Omental fat pad (tissue), 4 donors: ENCODE measurements around the gene NOTO. TPM values are rescaled to one million over a fixed set of nuclear protein-coding genes. Genes with fewer than 3 reads are reported as not detected.

Experiments
- ATAC-seq: fragments of 150-250 bp; one replicate; pipeline ENCODE4 v1.9.1; 2016; ENCODE audit warnings: mild to moderate bottlenecking, moderate library complexity; ENCODE audit not compliant: low FRiP score
- DNase-seq: peaks from one replicate; pipeline ENCODE4 v3.0.0-alpha.2; 2019; ENCODE audit warnings: low spot score
- CTCF ChIP-seq, 3 donors: fragments of 450-650 bp; IDR thresholded peaks; one replicate each; pipeline ENCODE4 v1.5.1; 2016 to 2017; ENCODE audit warnings: antibody characterized with exemption in 3 of 3, mild to moderate bottlenecking in 3 of 3, moderate library complexity in 2 of 3
- total RNA-seq, 4 donors: library from RNA; depleted of rRNA; stranded (reverse); fragments of >200 nt; gene quantifications; one replicate each; pipeline ENCODE4 v1.1.0, GENCODE V29; 2016

Gene NOTO
- total RNA-seq, 4 donors from 2014 or later, result not detected

GRCh38 chr2:73235315-73236028, 33.1 kb downstream of the NOTO start:
- no peak for TF ChIP-seq CTCF (IDR thresholded peaks at IDR 0.05)
- no peak for ATAC-seq
- DNase-seq, result no peak

GRCh38 chr2:73237168-73237567, 34.8 kb downstream of the NOTO start:
- ATAC-seq (no peak), DNase-seq (no peak)
- TF ChIP-seq CTCF (IDR thresholded peaks at IDR 0.05), result no peak

- TF ChIP-seq CTCF (IDR thresholded peaks at IDR 0.05), result no peak
- ATAC-seq, result no peak
These were observed 35.8 kb downstream of the NOTO start for GRCh38 chr2:73238149-73238548.

GRCh38 chr2:73238976-73239375, 36.6 kb downstream of the NOTO start:
- no peak for TF ChIP-seq CTCF (IDR thresholded peaks at IDR 0.05)
- ATAC-seq, result no peak
- DNase-seq, result no peak

More at GRCh38 chr2:73238149-73238548, 35.8 kb downstream of the NOTO start:
- no peak for DNase-seq

- no peak for TF ChIP-seq CTCF (IDR thresholded peaks at IDR 0.05)
- no peak for DNase-seq
- ATAC-seq, result no peak
These were observed 37.4 kb downstream of the NOTO start for GRCh38 chr2:73239776-73240175.

- no peak for TF ChIP-seq CTCF (IDR thresholded peaks at IDR 0.05)
- ATAC-seq, result no peak
- no peak for DNase-seq
These were observed 41.7 kb downstream of the NOTO start for GRCh38 chr2:73243884-73244570.

GRCh38 chr2:73244580-73244979, 42.2 kb downstream of the NOTO start:
- ATAC-seq, result no peak
- TF ChIP-seq CTCF (IDR thresholded peaks at IDR 0.05), result no peak
- no peak for DNase-seq
